ENCODE measurements around the gene SMIM14.

The SMIM14 gene

GRCh38 chr4:39525822-39526690, 112.6 kb downstream of the SMIM14 start:
- TF ChIP-seq CTCF (IDR thresholded peaks at IDR 0.05; ENCODE audit: unreplicated experiment in 3 of 3) = no peak

GRCh38 chr4:39524161-39524957, 114.3 kb downstream of the SMIM14 start:
- no peak for TF ChIP-seq CTCF (IDR thresholded peaks at IDR 0.05; ENCODE audit: unreplicated experiment in 3 of 3)
- peak overlapping the region; percentile 45 to 100 (median 80) for H3K4me3 Mint-ChIP-seq
- H3K36me3 Mint-ChIP-seq (ENCODE audit: low read depth) = peaks cover 16% of the 10 kb centered on the region
- H3K27me3 Mint-ChIP-seq (ENCODE audit: low read depth) = no peaks in the 10 kb centered on the region
- H3K4me1 Mint-ChIP-seq = peaks cover 45% of the 10 kb centered on the region
- H3K27ac Mint-ChIP-seq = peak overlapping the region; percentile 11 to 54 (median 35)
- peaks cover 3% of the 10 kb centered on the region for H3K9me3 Mint-ChIP-seq

More at GRCh38 chr4:39525822-39526690, 112.6 kb downstream of the SMIM14 start:
- peak overlapping the region; percentile 99 to 100 (median 100) for H3K4me3 Mint-ChIP-seq
- peak overlapping the region; percentile 96 to 99 (median 97) for H3K27ac Mint-ChIP-seq
- peaks cover 26% of the 10 kb centered on the region for H3K36me3 Mint-ChIP-seq (ENCODE audit: low read depth)
- H3K9me3 Mint-ChIP-seq = peaks cover 14% of the 10 kb centered on the region
- H3K27me3 Mint-ChIP-seq (ENCODE audit: low read depth) = no peaks in the 10 kb centered on the region
- peaks cover 44% of the 10 kb centered on the region for H3K4me1 Mint-ChIP-seq

GRCh38 chr4:39522068-39522467, 116.6 kb downstream of the SMIM14 start:
- Mint-ChIP-seq H3K27me3 (ENCODE audit: low read depth) (no peaks in the 10 kb centered on the region), H3K4me1 (peaks cover 38% of the 10 kb centered on the region), H3K36me3 (ENCODE audit: low read depth) (peaks cover 17% of the 10 kb centered on the region), H3K27ac (peak overlapping the region; percentile 77 to 89 (median 82)), H3K4me3 (peak overlapping the region in 2 of 3 experiments; percentile 42 to 61), H3K9me3 (no peaks in the 10 kb centered on the region)
- no peak for TF ChIP-seq CTCF (IDR thresholded peaks at IDR 0.05; ENCODE audit: unreplicated experiment in 3 of 3)

- Mint-ChIP-seq H3K36me3 (ENCODE audit: low read depth) (peaks cover 20% of the 10 kb centered on the region), H3K9me3 (no peaks in the 10 kb centered on the region), H3K27me3 (ENCODE audit: low read depth) (no peaks in the 10 kb centered on the region), H3K4me1 (peaks cover 35% of the 10 kb centered on the region), H3K4me3 (peak overlapping the region in 2 of 3 experiments; percentile 13 to 42), H3K27ac (peak overlapping the region; percentile 77 to 89 (median 82))
- TF ChIP-seq CTCF (IDR thresholded peaks at IDR 0.05; ENCODE audit: unreplicated experiment in 3 of 3) = no peak
These were observed 117.3 kb downstream of the SMIM14 start for GRCh38 chr4:39521253-39521919.

- no peak overlapping the region for H3K4me3 Mint-ChIP-seq
- no peaks in the 10 kb centered on the region for H3K27me3 Mint-ChIP-seq (ENCODE audit: low read depth)
- no peak overlapping the region for H3K27ac Mint-ChIP-seq
- H3K4me1 Mint-ChIP-seq = peaks cover 16% of the 10 kb centered on the region
- no peaks in the 10 kb centered on the region for H3K9me3 Mint-ChIP-seq
- peaks cover 28% of the 10 kb centered on the region for H3K36me3 Mint-ChIP-seq (ENCODE audit: low read depth)
- TF ChIP-seq CTCF (IDR thresholded peaks at IDR 0.05; ENCODE audit: unreplicated experiment in 3 of 3) = no peak
These were observed 120.2 kb downstream of the SMIM14 start for GRCh38 chr4:39518484-39518883.

Data from nephron (organoid).